NB4 (cell line): ENCODE results near the gene ZNF580.
A peak's percentile ranks its signal among the peaks of the same experiment; 100 is the strongest.

Source experiments
- DNase-seq: peaks from one replicate; pipeline ENCODE4 v3.0.0; 2010; ENCODE audit warnings: low read depth
- H3K4me3 ChIP-seq: one replicate; pipeline ENCODE4 v1.5.1; 2011; ENCODE audit warnings: mild to moderate bottlenecking, low read depth, low read length, moderate library complexity
- CTCF ChIP-seq: IDR thresholded peaks from one replicate; pipeline ENCODE4 v1.5.1; 2012; ENCODE audit warnings: low read depth, low read length
- MAX ChIP-seq: IDR thresholded peaks from 2 replicates; pipeline ENCODE4 v1.6.1; 2011; ENCODE audit warnings: low read depth, low read length
- MYC ChIP-seq: IDR thresholded peaks from 2 replicates; pipeline ENCODE4 v1.6.1; 2011; ENCODE audit warnings: low read depth, low read length
- POLR2A ChIP-seq: IDR thresholded peaks from 2 replicates; pipeline ENCODE4 v1.6.1; 2011; ENCODE audit warnings: mild to moderate bottlenecking; ENCODE audit not compliant: insufficient read length; ENCODE audit errors: extremely low read depth

Gene ZNF580

GRCh38 chr19:55674841-55675660 lies 34.2 kb downstream of the ZNF580 start, which contains the start of gene EPN1:
EPN1 (plus strand) TSS chr19:55675226; CDS start chr19:55678628, 3,402 bp downstream.
- 0 out of 2 replicates have a peak, but pooled peaks have one; percentile 10 for TF ChIP-seq MAX
- TF ChIP-seq POLR2A: peak; percentile 43
- TF ChIP-seq CTCF: no peak
- peak; percentile 36; the same call in 1 of the 2 replicates for TF ChIP-seq MYC
- peak; percentile 94 for DNase-seq
- H3K4me3 ChIP-seq: peak within 1 kb of the TSS; percentile 86

GRCh38 chr19:55675661-55676354 lies 35.0 kb downstream of the ZNF580 start:
- TF ChIP-seq MYC: no peak
- no peak for TF ChIP-seq CTCF
- no peak for TF ChIP-seq MAX
- TF ChIP-seq POLR2A: no peak
- peak overlapping the region; percentile 86 for H3K4me3 ChIP-seq
- DNase-seq: no peak

- peak overlapping the region; percentile 86 for H3K4me3 ChIP-seq
- TF ChIP-seq CTCF: no peak
- no peak for TF ChIP-seq MAX
- no peak for TF ChIP-seq MYC
- TF ChIP-seq POLR2A: no peak
- DNase-seq: no peak
Observed at GRCh38 chr19:55676383-55676782, 35.6 kb downstream of the ZNF580 start.

- DNase-seq: no peak
- TF ChIP-seq MYC (no peak), POLR2A (no peak)
- H3K4me3 ChIP-seq: no peak overlapping the region
Observed at GRCh38 chr19:55676889-55677505, 36.2 kb downstream of the ZNF580 start.

- peak; percentile 47 for DNase-seq
- H3K4me3 ChIP-seq: peak overlapping the region; percentile 21
- no peak for TF ChIP-seq MYC
- TF ChIP-seq POLR2A: no peak
- TF ChIP-seq CTCF: no peak
- no peak for TF ChIP-seq MAX
Observed at GRCh38 chr19:55677572-55678028, 36.8 kb downstream of the ZNF580 start.

GRCh38 chr19:55678121-55678671 lies 37.4 kb downstream of the ZNF580 start:
- DNase-seq: peak; percentile 76

More at GRCh38 chr19:55678121-55678671, 37.4 kb downstream of the ZNF580 start:
- H3K4me3 ChIP-seq: no peak overlapping the region
- TF ChIP-seq CTCF (no peak), MAX (no peak), POLR2A (no peak), MYC (no peak)
